ENCODE data around the gene INS.

INS gene

GRCh38 chr11:2154889-2155288 is 6.1 kb downstream of the INS start:
- no peak overlapping the region for H3K4me3 ChIP-seq (replicated peaks; ENCODE audit: insufficient read depth, low read length)
- no peak for TF ChIP-seq REST (IDR thresholded peaks at IDR 0.05; ENCODE audit: insufficient replicate concordance, low read depth)
- no peak for TF ChIP-seq POLR2AphosphoS5 (IDR thresholded peaks at IDR 0.05; ENCODE audit: low read depth)
- TF ChIP-seq SPI1 (IDR thresholded peaks at IDR 0.05; ENCODE audit: borderline replicate concordance, low read depth), result no peak
- no peak for TF ChIP-seq GABPA (IDR thresholded peaks at IDR 0.05; ENCODE audit: low read depth)
- TF ChIP-seq CTCF (IDR thresholded peaks at IDR 0.05; ENCODE audit: insufficient read depth, low read length), result no peak
- no peak overlapping the region for H3K27ac ChIP-seq (replicated peaks)
- DNase-seq (ENCODE audit: low read depth in 1 of 2, low spot score in 1 of 2), result no peak
- H3K27me3 ChIP-seq (ENCODE audit: insufficient read depth, poor library complexity, severe bottlenecking), result peaks cover 18% of the 10 kb centered on the region

GRCh38 chr11:2154195-2154585 is 6.8 kb downstream of the INS start:
- no peak for DNase-seq (ENCODE audit: low read depth in 1 of 2, low spot score in 1 of 2)
- H3K27me3 ChIP-seq (ENCODE audit: insufficient read depth, poor library complexity, severe bottlenecking), result peaks cover 22% of the 10 kb centered on the region
- no peak overlapping the region for H3K4me3 ChIP-seq (replicated peaks; ENCODE audit: insufficient read depth, low read length)
- H3K27ac ChIP-seq (replicated peaks), result no peak overlapping the region
- no peak for TF ChIP-seq GABPA (IDR thresholded peaks at IDR 0.05; ENCODE audit: low read depth)
- TF ChIP-seq SPI1 (IDR thresholded peaks at IDR 0.05; ENCODE audit: borderline replicate concordance, low read depth), result no peak
- no peak for TF ChIP-seq POLR2AphosphoS5 (IDR thresholded peaks at IDR 0.05; ENCODE audit: low read depth)
- no peak for TF ChIP-seq REST (IDR thresholded peaks at IDR 0.05; ENCODE audit: insufficient replicate concordance, low read depth)
- no peak for TF ChIP-seq CTCF (IDR thresholded peaks at IDR 0.05; ENCODE audit: insufficient read depth, low read length)

GRCh38 chr11:2153581-2154194 is 7.3 kb downstream of the INS start:
- Histone ChIP-seq H3K27ac (replicated peaks) (no peak overlapping the region), H3K27me3 (ENCODE audit: insufficient read depth, poor library complexity, severe bottlenecking) (peaks cover 26% of the 10 kb centered on the region), H3K4me3 (replicated peaks; ENCODE audit: insufficient read depth, low read length) (no peak overlapping the region)
- no peak for DNase-seq (ENCODE audit: low read depth in 1 of 2, low spot score in 1 of 2)
- TF ChIP-seq POLR2AphosphoS5 (IDR thresholded peaks at IDR 0.05; ENCODE audit: low read depth) (no peak), SPI1 (IDR thresholded peaks at IDR 0.05; ENCODE audit: borderline replicate concordance, low read depth) (no peak), REST (IDR thresholded peaks at IDR 0.05; ENCODE audit: insufficient replicate concordance, low read depth) (no peak), CTCF (IDR thresholded peaks at IDR 0.05; ENCODE audit: insufficient read depth, low read length) (no peak), GABPA (IDR thresholded peaks at IDR 0.05; ENCODE audit: low read depth) (no peak)
